Endothelial cell of umbilical vein (primary cell): ENCODE results near the gene ITIH5. TPM values are rescaled to one million over a fixed set of nuclear protein-coding genes. Genes with fewer than 3 reads are reported as not detected.

Experiments used
- BruUV-seq: library from RNA; stranded (reverse); fragments of 400-500 nt; replicated peaks from 2 replicates; lab custom pipeline; 2021; lab: Mats Ljungman, UMichigan
- CTCF ChIA-PET: fragments of 300-600, 350-600 bp; sonication (Branson Sonifier 250); formaldehyde crosslinking; loops from one replicate; lab custom pipeline; 2021; ENCODE audit warnings: antibody characterized with exemption, inconsistent platforms; lab: Charles Lee
- POLR2A ChIA-PET: fragments of 300-600, 350-600 bp; sonication (Branson Sonifier 250); formaldehyde crosslinking; loops from one replicate; lab custom pipeline; 2021; ENCODE audit warnings: antibody characterized with exemption, inconsistent platforms; lab: Charles Lee
- DNase-seq: peaks from one replicate; pipeline ENCODE4 v3.0.0-alpha.2; 2011; ENCODE audit warnings: low read depth, low spot score
- FAIRE-seq: peaks from 2 replicates; lab custom pipeline; 2011; peaks lifted over from hg19 to GRCh38; lab: Jason Lieb, UNC
- H2AFZ ChIP-seq: 2 replicates; pipeline ENCODE4 v1.6.0; 2012; ENCODE audit warnings: low read depth, low read length, control low read depth, inconsistent platforms
- H3K27ac ChIP-seq: 2 replicates; pipeline ENCODE4 v1.5.1; 2011; ENCODE audit warnings: low read depth, mild to moderate bottlenecking, control low read depth, low read length, moderate library complexity; ENCODE audit not compliant: insufficient read depth
- H3K27me3 ChIP-seq, 2 experiments: 2 replicates each; pipeline versions ENCODE4 v1.6.0 to v1.6.1; 2011; ENCODE audit warnings: low read length in 2 of 2, mixed read lengths in 1 of 2; ENCODE audit not compliant: control insufficient read depth in 2 of 2, insufficient read depth in 2 of 2
- H3K36me3 ChIP-seq, 2 experiments: 2 replicates in 1 of 2; 3 replicates in 1 of 2; pipeline ENCODE4 v1.5.1; 2011; ENCODE audit warnings: low read length in 2 of 2, mild to moderate bottlenecking in 1 of 2, moderate library complexity in 1 of 2; ENCODE audit not compliant: control insufficient read depth in 2 of 2, insufficient read depth in 2 of 2; ENCODE audit errors: extremely low read depth in 1 of 2
- H3K4me1 ChIP-seq: 3 replicates; pipeline ENCODE4 v1.5.1; 2011; ENCODE audit warnings: mild to moderate bottlenecking, low read length; ENCODE audit not compliant: control insufficient read depth, insufficient read depth; ENCODE audit errors: extremely low read depth
- H3K4me2 ChIP-seq: 2 replicates; pipeline ENCODE4 v1.6.1; 2011; ENCODE audit warnings: low read length, control low read depth, mixed read lengths; ENCODE audit not compliant: insufficient read depth
- H3K4me3 ChIP-seq, 3 experiments: fragments of 200-600 bp in 1 of 3; sonication (generic), shearing (Covaris generic) in 1 of 3; replicated peaks in 1 of 3; 2 replicates each; pipeline ENCODE4 v1.5.1; 2011 to 2016; ENCODE audit warnings: control low read depth in 3 of 3, low read length in 3 of 3, mild to moderate bottlenecking in 2 of 3, inconsistent platforms in 1 of 3, low read depth in 1 of 3, moderate library complexity in 1 of 3; ENCODE audit not compliant: insufficient read depth in 1 of 3
- H3K79me2 ChIP-seq: 2 replicates; pipeline ENCODE4 v1.6.0; 2012; ENCODE audit warnings: low read length, inconsistent platforms; ENCODE audit not compliant: control insufficient read depth, insufficient read depth
- H3K9ac ChIP-seq: replicated peaks from 2 replicates; pipeline ENCODE3; 2011; ENCODE audit warnings: low read length, control low read depth; ENCODE audit not compliant: insufficient read depth; ENCODE audit errors: extremely low read depth
- H3K9me1 ChIP-seq: replicated peaks from 3 replicates; pipeline ENCODE4 v1.6.0; 2011; ENCODE audit warnings: mild to moderate bottlenecking, low read length; ENCODE audit not compliant: control insufficient read depth, insufficient read depth; ENCODE audit errors: extremely low read depth
- H3K9me3 ChIP-seq: replicated peaks from 2 replicates; pipeline ENCODE4 v1.5.1; 2012; ENCODE audit warnings: low read length, inconsistent platforms; ENCODE audit not compliant: control insufficient read depth, insufficient read depth
- H4K20me1 ChIP-seq: replicated peaks from 2 replicates; pipeline ENCODE3; 2011; ENCODE audit warnings: mild to moderate bottlenecking, low read length; ENCODE audit not compliant: control insufficient read depth, insufficient read depth; ENCODE audit errors: extremely low read depth
- EZH2 ChIP-seq: IDR thresholded peaks from 2 replicates; pipeline ENCODE4 v1.6.1; 2012; ENCODE audit warnings: borderline replicate concordance, low read depth, mild to moderate bottlenecking, moderate library complexity, low read length, inconsistent platforms; ENCODE audit not compliant: severe bottlenecking
- FOS ChIP-seq: IDR thresholded peaks from 2 replicates; pipeline ENCODE4 v1.6.1; 2011; ENCODE audit warnings: mild to moderate bottlenecking, low read length, moderate library complexity, borderline replicate concordance; ENCODE audit not compliant: insufficient read depth
- GATA2 ChIP-seq: IDR thresholded peaks from 2 replicates; pipeline ENCODE4 v1.7.0; 2011; ENCODE audit warnings: low read depth, mild to moderate bottlenecking, moderate library complexity, mixed read lengths, low read length; ENCODE audit not compliant: insufficient read length, insufficient read depth
- JUN ChIP-seq: IDR thresholded peaks from 2 replicates; pipeline ENCODE4 v1.6.1; 2011; ENCODE audit warnings: borderline replicate concordance, low read depth; ENCODE audit not compliant: insufficient read length, insufficient read depth
- MYC ChIP-seq: IDR thresholded peaks from one replicate; pipeline ENCODE4 v1.6.1; 2011; ENCODE audit warnings: mild to moderate bottlenecking, low read depth, low read length
- POLR2A ChIP-seq: IDR thresholded peaks from 2 replicates; pipeline ENCODE4 v1.6.1; 2012; ENCODE audit warnings: low read depth, mild to moderate bottlenecking, control low read depth, low read length
- POLR2AphosphoS5 ChIP-seq: IDR thresholded peaks from 2 replicates; pipeline ENCODE4 v1.6.1; 2012; ENCODE audit warnings: low read depth, mild to moderate bottlenecking, control low read depth, low read length, moderate library complexity; ENCODE audit not compliant: insufficient read depth
- dilution Hi-C: fragments of 300-500 bp; cut with MboI; formaldehyde crosslinking; loops from one replicate; pipeline ENCODE4 v1.15.0; 2019; ENCODE audit warnings: low sequenced_read_pairs; ENCODE audit not compliant: extremely low pct_ligation_motif_present
- intact Hi-C: fragments of 100-400 bp; cut with micrococcal nuclease; formaldehyde crosslinking; loops from one replicate; pipeline ENCODE4 v1.10.0; 2022
- polyA plus RNA-seq, 4 experiments: library from polyadenylated mRNA; depleted of rRNA in 3 of 4; stranded (reverse) in 3 of 4; unstranded in 1 of 4; fragments of >200 nt; gene quantifications; 2 replicates each; pipeline versions ENCODE4 v1.2.1 to v1.2.3, GENCODE V29; 2011 to 2012; ENCODE audit warnings: missing spikeins in 1 of 4
- total RNA-seq: library from RNA; stranded (reverse); gene quantifications from 2 replicates; pipeline ENCODE4 v1.2.3, GENCODE V29; 2021
- TF ChIP-seq, protein P1 (sequence below): IDR thresholded peaks from 2 replicates; pipeline ENCODE4 v1.6.1; 2011; ENCODE audit not compliant: insufficient read depth, insufficient read length
- TF ChIP-seq, protein P2 (sequence below), 2 donors: IDR thresholded peaks; 1 replicate in 1 of 2; 2 replicates in 1 of 2; pipeline ENCODE4 v1.5.1; 2011; ENCODE audit warnings: low read length in 2 of 2, mild to moderate bottlenecking in 2 of 2, moderate library complexity in 2 of 2, control low read depth in 1 of 2, inconsistent platforms in 1 of 2, low read depth in 1 of 2; ENCODE audit not compliant: insufficient read depth in 1 of 2; ENCODE audit errors: extremely low read depth in 1 of 2

Gene ITIH5
- total and polyA plus RNA-seq, 2 donors (not counting 3 experiments of a cell fraction or from before 2014, with no cell fraction given): not detected

DNA sequence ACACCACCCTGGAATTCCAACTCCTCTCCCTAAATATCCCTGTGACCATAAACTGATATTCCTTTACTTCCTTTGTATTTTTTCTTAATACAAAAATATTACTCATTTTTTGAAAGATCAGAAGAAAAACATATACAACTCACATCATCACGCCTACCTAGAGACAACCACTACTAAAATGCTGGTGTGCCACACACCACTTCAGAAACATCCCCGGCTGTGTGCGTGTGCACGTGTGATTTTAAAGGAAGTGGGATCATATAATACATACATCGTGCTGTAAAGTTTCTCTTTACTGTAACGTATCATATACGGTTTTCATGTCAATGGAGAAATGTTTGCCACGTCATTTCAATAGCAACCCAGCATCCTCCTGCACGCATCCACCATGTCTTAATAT lies 76.5 kb downstream of the ITIH5 start:
- ChIA-PET POLR2A (no interaction called here), CTCF (no interaction called here)
- no peaks in the 10 kb centered on the region for H3K9me1 ChIP-seq
- intact Hi-C loops: no loop called here
- H4K20me1 ChIP-seq: no peaks in the 10 kb centered on the region
- no peak overlapping the region for H3K9ac ChIP-seq
- no peak for FAIRE-seq
- no peak overlapping the region for H3K4me2 ChIP-seq
- no peaks in the 10 kb centered on the region for H3K4me1 ChIP-seq
- H2AFZ ChIP-seq: no peak overlapping the region
- H3K27me3 ChIP-seq: no peaks in the 10 kb centered on the region
- no peaks in the 10 kb centered on the region for H3K9me3 ChIP-seq
- no peak overlapping the region for H3K27ac ChIP-seq
- DNase-seq: no peak
- TF ChIP-seq JUN (no peak), POLR2AphosphoS5 (no peak), FOS (no peak), MYC (no peak), EZH2 (no peak), POLR2A (no peak), GATA2 (no peak)
- TF ChIP-seq, protein P1, sequence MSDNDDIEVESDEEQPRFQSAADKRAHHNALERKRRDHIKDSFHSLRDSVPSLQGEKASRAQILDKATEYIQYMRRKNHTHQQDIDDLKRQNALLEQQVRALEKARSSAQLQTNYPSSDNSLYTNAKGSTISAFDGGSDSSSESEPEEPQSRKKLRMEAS: no peak
- TF ChIP-seq, protein P2, sequence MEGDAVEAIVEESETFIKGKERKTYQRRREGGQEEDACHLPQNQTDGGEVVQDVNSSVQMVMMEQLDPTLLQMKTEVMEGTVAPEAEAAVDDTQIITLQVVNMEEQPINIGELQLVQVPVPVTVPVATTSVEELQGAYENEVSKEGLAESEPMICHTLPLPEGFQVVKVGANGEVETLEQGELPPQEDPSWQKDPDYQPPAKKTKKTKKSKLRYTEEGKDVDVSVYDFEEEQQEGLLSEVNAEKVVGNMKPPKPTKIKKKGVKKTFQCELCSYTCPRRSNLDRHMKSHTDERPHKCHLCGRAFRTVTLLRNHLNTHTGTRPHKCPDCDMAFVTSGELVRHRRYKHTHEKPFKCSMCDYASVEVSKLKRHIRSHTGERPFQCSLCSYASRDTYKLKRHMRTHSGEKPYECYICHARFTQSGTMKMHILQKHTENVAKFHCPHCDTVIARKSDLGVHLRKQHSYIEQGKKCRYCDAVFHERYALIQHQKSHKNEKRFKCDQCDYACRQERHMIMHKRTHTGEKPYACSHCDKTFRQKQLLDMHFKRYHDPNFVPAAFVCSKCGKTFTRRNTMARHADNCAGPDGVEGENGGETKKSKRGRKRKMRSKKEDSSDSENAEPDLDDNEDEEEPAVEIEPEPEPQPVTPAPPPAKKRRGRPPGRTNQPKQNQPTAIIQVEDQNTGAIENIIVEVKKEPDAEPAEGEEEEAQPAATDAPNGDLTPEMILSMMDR (IDR thresholded peaks at IDR 0.05; ENCODE audit: extremely low read depth in 1 of 2, insufficient read depth in 1 of 2, low read depth in 1 of 2, low read length in 2 of 2): no peak
- no peak overlapping the region for H3K4me3 ChIP-seq
- no peaks in the 10 kb centered on the region for H3K79me2 ChIP-seq
- BruUV-seq: no TSS peak
- H3K36me3 ChIP-seq: no peaks in the 10 kb centered on the region
- dilution Hi-C loops: no loop called here
